IMR-90 (cell line): ENCODE data around the gene GLRA3. TPM values are rescaled to one million over a fixed set of nuclear protein-coding genes. Genes with fewer than 3 reads are reported as not detected.

ENCODE experiments used
- ATAC-seq: fragments of 200-7000 bp; cut with Tn5 transposase; 2 replicates; pipeline ENCODE4 v1.9.1; 2020; ENCODE audit warnings: low read depth, mild to moderate bottlenecking, moderate library complexity
- BruUV-seq: library from RNA; stranded (reverse); fragments of 400-500 nt; replicated peaks from 2 replicates; lab custom pipeline; 2021; lab: Mats Ljungman, UMichigan
- CTCF ChIA-PET: fragments of 300-600 bp; formaldehyde crosslinking; extraction: SDS; loops from one replicate; lab custom pipeline; 2021; ENCODE audit warnings: antibody characterized with exemption; lab: Yijun Ruan, JAX
- POLR2A ChIA-PET: fragments of 300-600 bp; sonication (Branson Sonifier 250); formaldehyde crosslinking; loops from one replicate; lab custom pipeline; 2022; ENCODE audit warnings: antibody characterized with exemption; ENCODE audit not compliant: unreplicated experiment; lab: Charles Lee
- DNase-seq: peaks from one replicate; pipeline ENCODE4 v3.0.0; 2013
- H2AFZ ChIP-seq: replicated peaks from 2 replicates; pipeline ENCODE3; 2013; ENCODE audit warnings: low read length, mild to moderate bottlenecking; ENCODE audit not compliant: poor library complexity
- H2AK5ac ChIP-seq: 2 replicates; pipeline ENCODE4 v1.6.1; 2013; ENCODE audit warnings: low read depth, low read length, inconsistent platforms
- H2AK9ac ChIP-seq: replicated peaks from 2 replicates; pipeline ENCODE3; 2013; ENCODE audit warnings: mild to moderate bottlenecking, low read depth, low read length, moderate library complexity; ENCODE audit not compliant: poor library complexity
- H2BK120ac ChIP-seq: 2 replicates; pipeline ENCODE4 v1.6.1; 2013; ENCODE audit warnings: low read depth, low read length, inconsistent platforms
- H2BK15ac ChIP-seq: 3 replicates; pipeline ENCODE4 v1.6.1; 2013; ENCODE audit warnings: low read depth, low read length, inconsistent platforms
- H2BK20ac ChIP-seq: 2 replicates; pipeline ENCODE4 v1.6.1; 2013; ENCODE audit warnings: low read depth, mild to moderate bottlenecking, inconsistent platforms, low read length, moderate library complexity
- H2BK5ac ChIP-seq: 2 replicates; pipeline ENCODE4 v1.6.1; 2013; ENCODE audit warnings: mild to moderate bottlenecking, low read depth, low read length, inconsistent platforms; ENCODE audit not compliant: poor library complexity, severe bottlenecking
- H3K14ac ChIP-seq: replicated peaks from 2 replicates; pipeline ENCODE4 v1.6.1; 2013; ENCODE audit warnings: low read depth, low read length, inconsistent platforms
- H3K18ac ChIP-seq: 2 replicates; pipeline ENCODE4 v1.6.1; 2013; ENCODE audit warnings: low read depth, low read length, control low read depth
- H3K23ac ChIP-seq: 2 replicates; pipeline ENCODE4 v1.6.1; 2013; ENCODE audit warnings: low read depth, low read length, inconsistent platforms
- H3K27ac ChIP-seq: 2 replicates; pipeline ENCODE4 v1.5.1; 2013; ENCODE audit warnings: mild to moderate bottlenecking, control low read depth, low read length; ENCODE audit not compliant: insufficient read depth
- H3K27me3 ChIP-seq: 2 replicates; pipeline ENCODE4 v1.6.1; 2013; ENCODE audit warnings: low read length; ENCODE audit not compliant: control insufficient read depth, insufficient read depth
- H3K36me3 ChIP-seq: 2 replicates; pipeline ENCODE4 v1.6.1; 2013; ENCODE audit warnings: low read length, mixed read lengths; ENCODE audit not compliant: control insufficient read depth, insufficient read depth
- H3K4ac ChIP-seq: 2 replicates; pipeline ENCODE4 v1.6.1; 2013; ENCODE audit warnings: low read depth, low read length, inconsistent platforms
- H3K4me1 ChIP-seq: 2 replicates; pipeline ENCODE4 v1.6.1; 2013; ENCODE audit warnings: low read length, mixed read lengths; ENCODE audit not compliant: control insufficient read depth, insufficient read depth
- H3K4me2 ChIP-seq: 2 replicates; pipeline ENCODE4 v1.6.1; 2013; ENCODE audit warnings: low read depth, mild to moderate bottlenecking, control low read depth, low read length, moderate library complexity
- H3K4me3 ChIP-seq: 2 replicates; pipeline ENCODE4 v1.5.1; 2013; ENCODE audit warnings: low read depth, mild to moderate bottlenecking, control low read depth, low read length, moderate library complexity; ENCODE audit not compliant: insufficient read depth
- H3K56ac ChIP-seq: 2 replicates; pipeline ENCODE4 v1.6.1; 2013; ENCODE audit warnings: low read length, inconsistent platforms; ENCODE audit not compliant: insufficient read depth; ENCODE audit errors: extremely low read depth
- H3K79me1 ChIP-seq, 2 experiments: 2 replicates each; pipeline ENCODE4 v1.6.1; 2013; ENCODE audit warnings: low read length in 2 of 2, inconsistent platforms in 1 of 2, low read depth in 1 of 2
- H3K9ac ChIP-seq: 2 replicates; pipeline ENCODE4 v1.6.1; 2013; ENCODE audit warnings: low read depth, low read length, control low read depth
- H3K9me1 ChIP-seq: 2 replicates; pipeline ENCODE4 v1.6.1; 2013; ENCODE audit warnings: low read length, inconsistent platforms; ENCODE audit not compliant: insufficient read depth
- H3K9me3 ChIP-seq: 2 replicates; pipeline ENCODE4 v1.6.1; 2013; ENCODE audit warnings: low read length; ENCODE audit not compliant: control insufficient read depth, insufficient read depth
- H4K20me1 ChIP-seq: 2 replicates; pipeline ENCODE4 v1.6.1; 2013; ENCODE audit warnings: low read length, inconsistent platforms; ENCODE audit not compliant: insufficient read depth
- H4K5ac ChIP-seq: 2 replicates; pipeline ENCODE4 v1.6.1; 2013; ENCODE audit warnings: mild to moderate bottlenecking, low read depth, low read length, control low read depth
- H4K8ac ChIP-seq, 2 experiments: 2 replicates each; pipeline ENCODE4 v1.6.1; 2013; ENCODE audit warnings: low read depth in 2 of 2, low read length in 2 of 2, control low read depth in 1 of 2, inconsistent platforms in 1 of 2
- H4K91ac ChIP-seq: 2 replicates; pipeline ENCODE4 v1.6.1; 2013; ENCODE audit warnings: low read depth, low read length, inconsistent platforms; ENCODE audit not compliant: insufficient read depth
- BHLHE40 ChIP-seq: fragments of 150-350 bp; IDR thresholded peaks from 2 replicates; pipeline ENCODE4 v1.6.1; 2016; ENCODE audit warnings: mild to moderate bottlenecking, low read depth, low read length
- CEBPB ChIP-seq: IDR thresholded peaks from 2 replicates; pipeline ENCODE4 v1.6.1; 2012; ENCODE audit warnings: low read depth, low read length, improper control_type of control experiment
- CHD1 ChIP-seq: IDR thresholded peaks from 2 replicates; pipeline ENCODE4 v1.6.1; 2012; ENCODE audit warnings: low read depth, low read length, improper control_type of control experiment
- CTCF ChIP-seq: conservative IDR thresholded peaks from 2 replicates; pipeline ENCODE4 v1.5.1; 2012; ENCODE audit warnings: mild to moderate bottlenecking, low read depth, low read length, improper control_type of control experiment
- FOS ChIP-seq: fragments of 150-350 bp; IDR thresholded peaks from 2 replicates; pipeline ENCODE4 v1.6.1; 2016; ENCODE audit warnings: low read depth, low read length
- MAFK ChIP-seq: IDR thresholded peaks from 2 replicates; pipeline ENCODE4 v1.6.1; 2012; ENCODE audit warnings: low read depth, low read length, improper control_type of control experiment
- MAZ ChIP-seq: IDR thresholded peaks from 2 replicates; pipeline ENCODE4 v1.6.1; 2012; ENCODE audit warnings: low read depth, mild to moderate bottlenecking, low read length, improper control_type of control experiment, moderate library complexity, borderline replicate concordance
- MXI1 ChIP-seq: IDR thresholded peaks from 2 replicates; pipeline ENCODE4 v1.6.1; 2012; ENCODE audit warnings: low read depth, mild to moderate bottlenecking, low read length, moderate library complexity, borderline replicate concordance
- NFE2L2 ChIP-seq: fragments of 150-350 bp; IDR thresholded peaks from 2 replicates; pipeline ENCODE4 v1.6.1; 2016; ENCODE audit warnings: low read depth, mild to moderate bottlenecking, low read length
- POLR2A ChIP-seq: IDR thresholded peaks from 2 replicates; pipeline ENCODE4 v1.6.1; 2012; ENCODE audit warnings: mild to moderate bottlenecking, low read depth, low read length
- RAD21 ChIP-seq: IDR thresholded peaks from 2 replicates; pipeline ENCODE4 v1.6.1; 2012; ENCODE audit warnings: low read length, improper control_type of control experiment
- RCOR1 ChIP-seq: IDR thresholded peaks from 2 replicates; pipeline ENCODE4 v1.6.1; 2012; ENCODE audit warnings: mild to moderate bottlenecking, low read length, improper control_type of control experiment; ENCODE audit not compliant: insufficient replicate concordance
- RFX5 ChIP-seq: IDR thresholded peaks from 2 replicates; pipeline ENCODE4 v1.8.0; 2012; ENCODE audit warnings: low read depth, mild to moderate bottlenecking, low read length, moderate library complexity
- SMC3 ChIP-seq: fragments of 150-350 bp; IDR thresholded peaks from 2 replicates; pipeline ENCODE4 v1.6.1; 2016; ENCODE audit warnings: low read depth, mild to moderate bottlenecking, antibody characterized with exemption, low read length, moderate library complexity
- USF2 ChIP-seq: fragments of 150-350 bp; IDR thresholded peaks from 2 replicates; pipeline ENCODE4 v1.6.1; 2017; ENCODE audit warnings: mild to moderate bottlenecking, antibody characterized with exemption, low read length, low read depth
- WGBS, 2 experiments: methylation state at CpG; one replicate each; pipeline versions ENCODE4 v1.1.5 to v1.1.7; 2013; ENCODE audit warnings: missing lambda C conversion rate in 2 of 2; ENCODE audit not compliant: insufficient read length in 1 of 2; ENCODE audit errors: extremely low coverage in 2 of 2; 5-methylcytosine and 5-hydroxymethylcytosine counted together
- dilution Hi-C: fragments of 300-500 bp; cut with HindIII; formaldehyde crosslinking; loops from one replicate; pipeline ENCODE4 v1.14.3; 2018; ENCODE audit warnings: low sequenced_read_pairs; ENCODE audit not compliant: unreplicated experiment
- in situ Hi-C: fragments of 300-500 bp; cut with MboI; formaldehyde crosslinking; loops from 3 replicates; pipeline ENCODE4 v1.14.3; 2019; ENCODE audit warnings: low sequenced_read_pairs, inconsistent platforms, mixed read lengths
- intact Hi-C: fragments of 100-400 bp; cut with micrococcal nuclease; formaldehyde crosslinking; loops from 2 replicates; pipeline ENCODE4 v1.10.0; 2022
- polyA plus RNA-seq, 3 experiments: library from polyadenylated mRNA; depleted of rRNA; stranded (reverse); fragments of >200 nt; gene quantifications; 2 replicates each; pipeline ENCODE4 v1.2.3, GENCODE V29; 2012; ENCODE audit warnings: low replicate concordance in 1 of 3
- total RNA-seq: library from RNA; depleted of rRNA; stranded (reverse); fragments of >200 nt; gene quantifications from 2 replicates; pipeline ENCODE4 v1.2.3, GENCODE V29; 2012
- TF ChIP-seq, protein P1 (sequence below): fragments of 150-350 bp; IDR thresholded peaks from 2 replicates; pipeline ENCODE4 v1.6.1; 2016; ENCODE audit warnings: low read depth, mild to moderate bottlenecking, low read length, moderate library complexity, borderline replicate concordance

The GLRA3 gene
- total and polyA plus RNA-seq, 2 of the 4 experiments (the other 2 are of a cell fraction): not detected

DNA sequence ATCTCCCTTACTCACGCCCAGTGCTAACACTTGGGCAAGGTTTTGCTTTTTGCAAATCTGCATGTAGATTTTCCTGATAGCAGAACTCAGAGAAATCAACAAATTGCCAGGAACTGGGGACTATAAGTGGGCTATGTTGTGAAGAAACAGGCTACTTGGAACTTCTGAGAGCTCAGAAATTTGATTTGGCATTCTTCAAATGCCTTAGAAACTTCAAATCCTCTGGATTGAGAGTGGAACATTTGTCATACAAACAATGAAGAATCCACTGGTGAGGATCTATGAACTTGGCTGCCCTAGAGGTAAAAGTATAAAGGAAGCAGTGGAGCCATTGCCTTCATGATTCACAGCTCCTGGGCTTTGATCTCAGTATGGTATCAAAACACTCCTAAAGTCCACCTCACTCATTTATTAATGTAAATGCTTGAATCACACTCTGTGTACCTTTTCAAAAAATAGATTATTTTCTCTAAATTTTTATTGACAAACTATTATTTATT lies 126.0 kb downstream of the GLRA3 start:
- no peak for DNase-seq
- no peak overlapping the region for H2AK5ac ChIP-seq
- H3K4me3 ChIP-seq: no peak overlapping the region
- H4K5ac ChIP-seq: no peak overlapping the region
- H3K4me2 ChIP-seq: no peak overlapping the region
- no peak overlapping the region for H2BK120ac ChIP-seq
- ChIA-PET CTCF (no interaction called here), POLR2A (no interaction called here)
- no peaks in the 10 kb centered on the region for H3K4me1 ChIP-seq
- no peaks in the 10 kb centered on the region for H3K27me3 ChIP-seq
- no peak overlapping the region for H3K23ac ChIP-seq
- H3K4ac ChIP-seq: no peak overlapping the region
- H2BK15ac ChIP-seq: no peak overlapping the region
- H2AK9ac ChIP-seq: no peak overlapping the region
- dilution Hi-C loops (no loop called here), intact Hi-C loops (no loop called here), in situ Hi-C loops (no loop called here)
- H4K8ac ChIP-seq: no peak overlapping the region
- H3K9me1 ChIP-seq: no peaks in the 10 kb centered on the region
- H3K9me3 ChIP-seq: no peaks in the 10 kb centered on the region
- no peak overlapping the region for H2BK20ac ChIP-seq
- H3K27ac ChIP-seq: no peak overlapping the region
- H4K20me1 ChIP-seq: no peaks in the 10 kb centered on the region
- H2BK5ac ChIP-seq: no peak overlapping the region
- TF ChIP-seq USF2: no peak
- TF ChIP-seq, protein P1, sequence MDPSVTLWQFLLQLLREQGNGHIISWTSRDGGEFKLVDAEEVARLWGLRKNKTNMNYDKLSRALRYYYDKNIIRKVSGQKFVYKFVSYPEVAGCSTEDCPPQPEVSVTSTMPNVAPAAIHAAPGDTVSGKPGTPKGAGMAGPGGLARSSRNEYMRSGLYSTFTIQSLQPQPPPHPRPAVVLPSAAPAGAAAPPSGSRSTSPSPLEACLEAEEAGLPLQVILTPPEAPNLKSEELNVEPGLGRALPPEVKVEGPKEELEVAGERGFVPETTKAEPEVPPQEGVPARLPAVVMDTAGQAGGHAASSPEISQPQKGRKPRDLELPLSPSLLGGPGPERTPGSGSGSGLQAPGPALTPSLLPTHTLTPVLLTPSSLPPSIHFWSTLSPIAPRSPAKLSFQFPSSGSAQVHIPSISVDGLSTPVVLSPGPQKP: no peak
- no peak for TF ChIP-seq MAFK
- TF ChIP-seq POLR2A: no peak
- no peak for TF ChIP-seq CHD1
- no peak for TF ChIP-seq SMC3
- TF ChIP-seq NFE2L2: no peak
- TF ChIP-seq CTCF: no peak
- TF ChIP-seq RCOR1: no peak
- no peak for TF ChIP-seq RAD21
- no peak for TF ChIP-seq MXI1
- TF ChIP-seq RFX5: no peak
- TF ChIP-seq CEBPB: no peak
- no peak for TF ChIP-seq BHLHE40
- no peak for TF ChIP-seq MAZ
- TF ChIP-seq FOS: no peak
- H4K91ac ChIP-seq: no peak overlapping the region
- no peak overlapping the region for H3K18ac ChIP-seq
- no CpG with 5 or more reads among the region's 1 CpG for WGBS, 2 experiments
- ATAC-seq: no peak
- no peaks in the 10 kb centered on the region for H3K36me3 ChIP-seq
- no TSS peak for BruUV-seq
- H3K79me1 ChIP-seq: no peaks in the 10 kb centered on the region
- no peak overlapping the region for H3K9ac ChIP-seq
- H3K14ac ChIP-seq: no peak overlapping the region
- no peak overlapping the region for H2AFZ ChIP-seq
- no peak overlapping the region for H3K56ac ChIP-seq
